GM12878 (cell line): Measurements from ENCODE around the gene ZNF558.

Experiments
- POLR2AphosphoS5 ChIP-seq: IDR thresholded peaks from 2 replicates; pipeline ENCODE4 v1.6.1; 2011; ENCODE audit warnings: mild to moderate bottlenecking, low read length, inconsistent platforms
- RCOR1 ChIP-seq: conservative IDR thresholded peaks from 2 replicates; pipeline ENCODE4 v1.6.1; 2012; ENCODE audit warnings: low read depth, low read length, improper control_type of control experiment

GRCh38 chr19:8827277-8827676 lies 4.8 kb downstream of the ZNF558 start:
- TF ChIP-seq POLR2AphosphoS5 (no peak), RCOR1 (no peak)
